HG02943 (cell line): ENCODE data around the gene RPUSD1.

ENCODE experiments used
- ATAC-seq: cut with Tn5 transposase; IDR thresholded peaks from one replicate; pipeline ENCODE4 v1.9.1; 2021; ENCODE audit warnings: mild to moderate bottlenecking, low read depth, moderate library complexity; ENCODE audit not compliant: unreplicated experiment

Gene RPUSD1

GRCh38 chr16:819336-820043 lies 31.3 kb upstream of the RPUSD1 start:
- no peak for ATAC-seq

GRCh38 chr16:818592-818991 lies 30.4 kb upstream of the RPUSD1 start:
- ATAC-seq: no peak

GRCh38 chr16:818132-818531 lies 30.0 kb upstream of the RPUSD1 start:
- no peak for ATAC-seq

GRCh38 chr16:817001-817906 lies 29.1 kb upstream of the RPUSD1 start:
- ATAC-seq: no peak

GRCh38 chr16:815861-816260 lies 27.7 kb upstream of the RPUSD1 start:
- no peak for ATAC-seq

GRCh38 chr16:814974-815373 lies 26.8 kb upstream of the RPUSD1 start:
- no peak for ATAC-seq

- no peak for ATAC-seq
Observed at GRCh38 chr16:813916-814412, 25.8 kb upstream of the RPUSD1 start.

- ATAC-seq: no peak
Observed at GRCh38 chr16:813204-813915, 25.2 kb upstream of the RPUSD1 start.

- ATAC-seq: no peak
Observed at GRCh38 chr16:808085-808386, 19.9 kb upstream of the RPUSD1 start.

- ATAC-seq: peak; percentile 83
Observed at GRCh38 chr16:807347-808084, 19.3 kb upstream of the RPUSD1 start.

- ATAC-seq: no peak
Observed at GRCh38 chr16:805474-805873, 17.3 kb upstream of the RPUSD1 start.

GRCh38 chr16:804193-805048 lies 16.2 kb upstream of the RPUSD1 start:
- no peak for ATAC-seq

GRCh38 chr16:803754-804080 lies 15.5 kb upstream of the RPUSD1 start:
- no peak for ATAC-seq

- no peak for ATAC-seq
Observed at GRCh38 chr16:802914-803753, 15.0 kb upstream of the RPUSD1 start.

GRCh38 chr16:802461-802860 lies 14.3 kb upstream of the RPUSD1 start:
- ATAC-seq: no peak

- ATAC-seq: no peak
Observed at GRCh38 chr16:801584-802363, 13.6 kb upstream of the RPUSD1 start.

GRCh38 chr16:800834-801511 lies 12.8 kb upstream of the RPUSD1 start:
- no peak for ATAC-seq
